Endothelial cell (in vitro differentiated cells): ENCODE results near the gene JSRP1. TPM values are rescaled to one million over a fixed set of nuclear protein-coding genes. Genes with fewer than 3 reads are reported as not detected.
A peak's percentile ranks its signal among the peaks of the same experiment; 100 is the strongest.

Source experiments
- DNase-seq: peaks from one replicate; pipeline ENCODE4 v3.0.0; 2021; ENCODE audit warnings: low spot score
- H3K27ac Mint-ChIP-seq: one replicate; pipeline ENCODE4 v1.8.0; 2021; ENCODE audit warnings: mixed read lengths, inconsistent platforms; ENCODE audit not compliant: unreplicated experiment
- H3K27me3 Mint-ChIP-seq: one replicate; pipeline ENCODE4 v1.8.0; 2021; ENCODE audit warnings: mild to moderate bottlenecking, moderate library complexity, mixed read lengths, inconsistent platforms; ENCODE audit not compliant: unreplicated experiment
- H3K36me3 Mint-ChIP-seq: one replicate; pipeline ENCODE4 v1.8.0; 2021; ENCODE audit warnings: mild to moderate bottlenecking, low read depth, mixed read lengths, inconsistent platforms; ENCODE audit not compliant: unreplicated experiment
- H3K4me1 Mint-ChIP-seq: one replicate; pipeline ENCODE4 v1.8.0; 2021; ENCODE audit warnings: mild to moderate bottlenecking, mixed read lengths, inconsistent platforms; ENCODE audit not compliant: unreplicated experiment
- H3K4me3 Mint-ChIP-seq: one replicate; pipeline ENCODE4 v1.8.0; 2021; ENCODE audit warnings: mild to moderate bottlenecking, mixed read lengths, inconsistent platforms; ENCODE audit not compliant: unreplicated experiment
- H3K9me3 Mint-ChIP-seq: one replicate; pipeline ENCODE4 v1.8.0; 2021; ENCODE audit warnings: mixed read lengths, inconsistent platforms; ENCODE audit not compliant: unreplicated experiment
- CTCF ChIP-seq: fragments of 200-600 bp; sonication (generic); IDR thresholded peaks from one replicate; pipeline ENCODE4 v1.5.0; 2021; ENCODE audit warnings: antibody characterized with exemption; ENCODE audit not compliant: unreplicated experiment
- total RNA-seq: library from RNA; stranded (reverse); fragmentation: NEBNext Ultra II Directional; extraction: Animal tissue kit (Norgen Biotek cat#: 25700); gene quantifications from one replicate; pipeline ENCODE4 v1.2.1, GENCODE V29; 2021; ENCODE audit not compliant: unreplicated experiment

The JSRP1 gene
- total RNA-seq, 1 donor from 2014 or later: not detected

GRCh38 chr19:2261438-2262172, 5.4 kb upstream of the JSRP1 start:
- Mint-ChIP-seq H3K4me1 (peaks cover 4% of the 10 kb centered on the region), H3K4me3 (no peak overlapping the region), H3K36me3 (no peaks in the 10 kb centered on the region), H3K27me3 (peaks cover 4% of the 10 kb centered on the region), H3K27ac (no peak overlapping the region), H3K9me3 (no peaks in the 10 kb centered on the region)
- DNase-seq: no peak
- peak; percentile 48 for TF ChIP-seq CTCF

GRCh38 chr19:2260341-2260805, 4.2 kb upstream of the JSRP1 start:
- H3K4me3 Mint-ChIP-seq: no peak overlapping the region
- H3K27ac Mint-ChIP-seq: no peak overlapping the region
- no peaks in the 10 kb centered on the region for H3K9me3 Mint-ChIP-seq
- H3K4me1 Mint-ChIP-seq: no peaks in the 10 kb centered on the region
- no peak for DNase-seq
- TF ChIP-seq CTCF: no peak
- H3K36me3 Mint-ChIP-seq: no peaks in the 10 kb centered on the region
- peaks cover 4% of the 10 kb centered on the region for H3K27me3 Mint-ChIP-seq

- no peak overlapping the region for H3K27ac Mint-ChIP-seq
- DNase-seq: no peak
- H3K9me3 Mint-ChIP-seq: no peaks in the 10 kb centered on the region
- peaks cover 4% of the 10 kb centered on the region for H3K27me3 Mint-ChIP-seq
- H3K4me3 Mint-ChIP-seq: no peak overlapping the region
- no peaks in the 10 kb centered on the region for H3K36me3 Mint-ChIP-seq
- H3K4me1 Mint-ChIP-seq: no peaks in the 10 kb centered on the region
- TF ChIP-seq CTCF: no peak
Measured at GRCh38 chr19:2259336-2259735, 3.1 kb upstream of the JSRP1 start.

GRCh38 chr19:2255112-2255845, 938 bp downstream of the JSRP1 start:
- H3K9me3 Mint-ChIP-seq: no peaks in the 10 kb centered on the region
- H3K4me1 Mint-ChIP-seq: peaks cover 5% of the 10 kb centered on the region
- DNase-seq: no peak
- H3K4me3 Mint-ChIP-seq: no peak overlapping the region
- H3K36me3 Mint-ChIP-seq: no peaks in the 10 kb centered on the region
- H3K27me3 Mint-ChIP-seq: peaks cover 7% of the 10 kb centered on the region
- TF ChIP-seq CTCF: no peak
- no peak overlapping the region for H3K27ac Mint-ChIP-seq
